ENCODE measurements around the gene TP53BP1. TPM values are rescaled to one million over a fixed set of nuclear protein-coding genes. Genes with fewer than 3 reads are reported as not detected.
A peak's percentile ranks its signal among the peaks of the same experiment; 100 is the strongest.

TP53BP1 gene
- total and polyA plus RNA-seq, 2 donors, result 17.5 to 29.8 TPM

GRCh38 chr15:43516185-43516584, 23.2 kb upstream of the TP53BP1 start:
- H3K4me3 ChIP-seq (ENCODE audit: low read length in 2 of 2), result peak overlapping the region in 1 of 2 donors; percentile 3
- no peaks in the 10 kb centered on the region for H3K27me3 ChIP-seq (ENCODE audit: control insufficient read depth in 2 of 2, insufficient read depth in 1 of 2, low read length in 1 of 2)
- peaks cover 8 to 10% of the 10 kb centered on the region in 2 donors for H3K36me3 ChIP-seq (ENCODE audit: control insufficient read depth in 2 of 2, insufficient read depth in 2 of 2, low read length in 1 of 2)
- WGBS, result 69% methylated on average over 5 of the region's 5 CpGs
- H3K27ac ChIP-seq (ENCODE audit: low read depth in 1 of 2, low read length in 1 of 2), result peak overlapping the region; percentile 3 to 48
- DNase-seq (ENCODE audit: low read depth in 6 of 9, low spot score in 9 of 9), result no peak
- H3K9me3 ChIP-seq (ENCODE audit: control insufficient read depth in 2 of 2, insufficient read depth in 1 of 2, low read length in 1 of 2), result no peaks in the 10 kb centered on the region
- H3K4me1 ChIP-seq (ENCODE audit: control insufficient read depth in 2 of 2, insufficient read depth in 2 of 2, low read length in 2 of 2), result peaks cover 56 to 83% of the 10 kb centered on the region in 2 donors

DNA sequence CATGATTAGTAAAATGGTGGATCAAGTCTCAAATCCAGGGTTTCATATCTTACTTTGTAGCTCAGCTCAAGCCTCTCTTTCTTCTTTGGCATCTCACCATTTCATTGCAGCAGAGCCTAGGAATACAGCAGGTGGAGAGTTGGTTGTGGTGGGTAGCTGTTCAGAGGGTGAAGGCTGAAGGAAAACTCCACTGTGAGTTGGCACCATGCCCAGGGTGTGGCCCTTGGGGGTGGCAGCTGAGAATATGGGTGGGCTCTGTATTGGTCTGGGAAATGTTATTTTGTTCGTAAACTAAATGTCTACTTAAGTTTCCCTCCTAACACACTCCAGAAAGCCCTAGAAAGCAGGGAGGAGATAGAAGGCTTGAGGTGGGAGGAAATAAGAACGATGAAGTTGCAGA, 22.8 kb upstream of the TP53BP1 start:
- 8% methylated on average over 2 of the region's 2 CpGs for WGBS
- peaks cover 57 to 86% of the 10 kb centered on the region in 2 donors for H3K4me1 ChIP-seq (ENCODE audit: control insufficient read depth in 2 of 2, insufficient read depth in 2 of 2, low read length in 2 of 2)
- DNase-seq (ENCODE audit: low read depth in 6 of 9, low spot score in 9 of 9), result no peak
- H3K27me3 ChIP-seq (ENCODE audit: control insufficient read depth in 2 of 2, insufficient read depth in 1 of 2, low read length in 1 of 2), result no peaks in the 10 kb centered on the region
- H3K4me3 ChIP-seq (ENCODE audit: low read length in 2 of 2), result no peak overlapping the region
- no peaks in the 10 kb centered on the region for H3K9me3 ChIP-seq (ENCODE audit: control insufficient read depth in 2 of 2, insufficient read depth in 1 of 2, low read length in 1 of 2)
- peak overlapping the region in 1 of 2 donors; percentile 48 for H3K27ac ChIP-seq (ENCODE audit: low read depth in 1 of 2, low read length in 1 of 2)
- peaks cover 3 to 5% of the 10 kb centered on the region in 2 donors for H3K36me3 ChIP-seq (ENCODE audit: control insufficient read depth in 2 of 2, insufficient read depth in 2 of 2, low read length in 1 of 2)

DNA sequence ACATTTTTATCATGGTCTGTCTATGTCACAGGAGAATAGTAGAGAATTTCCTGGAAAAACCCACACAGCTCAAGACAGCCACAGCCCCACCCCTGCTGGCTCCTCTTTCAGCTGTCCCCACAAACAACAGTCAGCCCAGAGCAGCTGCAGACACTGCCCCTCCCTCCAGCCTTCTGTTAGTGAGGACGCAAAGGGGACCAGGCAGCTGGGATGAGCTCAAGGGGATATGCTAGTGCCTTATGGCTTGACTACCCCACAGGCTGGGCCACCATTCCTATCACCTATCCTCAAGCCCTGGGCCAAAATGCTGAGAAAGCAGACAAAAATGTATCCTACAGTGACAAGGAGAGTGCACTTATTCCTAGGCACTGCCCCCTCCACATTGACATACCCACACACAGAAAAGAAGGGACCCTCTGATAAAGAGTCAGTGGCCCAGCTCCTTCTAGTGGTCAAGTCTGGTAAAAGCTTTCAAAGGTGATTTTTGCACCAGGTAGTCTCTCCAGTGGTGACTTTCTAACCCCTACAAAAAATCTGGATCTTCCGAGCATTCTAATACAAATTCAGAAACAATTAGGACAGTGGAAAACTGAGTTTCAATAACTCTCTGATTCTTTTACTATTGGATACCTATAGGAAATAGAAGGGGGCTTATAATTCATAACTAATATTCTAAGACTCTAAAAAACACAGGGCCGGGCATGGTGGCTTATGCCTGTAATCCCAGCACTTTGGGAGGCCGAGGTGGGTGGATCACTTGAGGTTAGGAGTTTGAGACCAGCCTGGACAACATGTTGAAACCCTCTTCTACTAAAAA, 21.5 kb upstream of the TP53BP1 start:
- peak in 2 of 9 donors; percentile 39 to 68 for DNase-seq (ENCODE audit: low read depth in 6 of 9, low spot score in 9 of 9)
- WGBS, result 68% methylated on average over 4 of the region's 4 CpGs
- Histone ChIP-seq H3K36me3 (ENCODE audit: control insufficient read depth in 2 of 2, insufficient read depth in 2 of 2, low read length in 1 of 2) (no peaks in the 10 kb centered on the region), H3K27me3 (ENCODE audit: control insufficient read depth in 2 of 2, insufficient read depth in 1 of 2, low read length in 1 of 2) (no peaks in the 10 kb centered on the region), H3K9me3 (ENCODE audit: control insufficient read depth in 2 of 2, insufficient read depth in 1 of 2, low read length in 1 of 2) (no peaks in the 10 kb centered on the region), H3K27ac (ENCODE audit: low read depth in 1 of 2, low read length in 1 of 2) (peak overlapping the region in 1 of 2 donors; percentile 76), H3K4me3 (ENCODE audit: low read length in 2 of 2) (no peak overlapping the region), H3K4me1 (ENCODE audit: control insufficient read depth in 2 of 2, insufficient read depth in 2 of 2, low read length in 2 of 2) (peaks cover 51 to 85% of the 10 kb centered on the region in 2 donors)

GRCh38 chr15:43513550-43513949, 20.6 kb upstream of the TP53BP1 start:
- Histone ChIP-seq H3K4me3 (ENCODE audit: low read length in 2 of 2) (no peak overlapping the region), H3K4me1 (ENCODE audit: control insufficient read depth in 2 of 2, insufficient read depth in 2 of 2, low read length in 2 of 2) (peaks cover 51 to 84% of the 10 kb centered on the region in 2 donors), H3K36me3 (ENCODE audit: control insufficient read depth in 2 of 2, insufficient read depth in 2 of 2, low read length in 1 of 2) (no peaks in the 10 kb centered on the region), H3K27me3 (ENCODE audit: control insufficient read depth in 2 of 2, insufficient read depth in 1 of 2, low read length in 1 of 2) (no peaks in the 10 kb centered on the region), H3K9me3 (ENCODE audit: control insufficient read depth in 2 of 2, insufficient read depth in 1 of 2, low read length in 1 of 2) (no peaks in the 10 kb centered on the region), H3K27ac (ENCODE audit: low read depth in 1 of 2, low read length in 1 of 2) (peak overlapping the region in 1 of 2 donors; percentile 76)
- no peak for DNase-seq (ENCODE audit: low read depth in 6 of 9, low spot score in 9 of 9)
- 84% methylated on average over 1 of the region's 1 CpG for WGBS

GRCh38 chr15:43511012-43511885, 18.3 kb upstream of the TP53BP1 start:
- no peaks in the 10 kb centered on the region for H3K9me3 ChIP-seq (ENCODE audit: control insufficient read depth in 2 of 2, insufficient read depth in 1 of 2, low read length in 1 of 2)
- peak overlapping the region; percentile 63 to 74 for H3K4me3 ChIP-seq (ENCODE audit: low read length in 2 of 2)
- WGBS, result 6% methylated on average over 39 of the region's 39 CpGs
- peak overlapping the region; percentile 62 to 95 for H3K27ac ChIP-seq (ENCODE audit: low read depth in 1 of 2, low read length in 1 of 2)
- peaks cover 41 to 66% of the 10 kb centered on the region in 2 donors for H3K4me1 ChIP-seq (ENCODE audit: control insufficient read depth in 2 of 2, insufficient read depth in 2 of 2, low read length in 2 of 2)
- DNase-seq (ENCODE audit: low read depth in 6 of 9, low spot score in 9 of 9), result peak in 1 of 9 donors; percentile 60
- no peaks in the 10 kb centered on the region for H3K27me3 ChIP-seq (ENCODE audit: control insufficient read depth in 2 of 2, insufficient read depth in 1 of 2, low read length in 1 of 2)
- no peaks in the 10 kb centered on the region for H3K36me3 ChIP-seq (ENCODE audit: control insufficient read depth in 2 of 2, insufficient read depth in 2 of 2, low read length in 1 of 2)

GRCh38 chr15:43510200-43511011, 17.4 kb upstream of the TP53BP1 start:
- no peaks in the 10 kb centered on the region for H3K9me3 ChIP-seq (ENCODE audit: control insufficient read depth in 2 of 2, insufficient read depth in 1 of 2, low read length in 1 of 2)
- H3K4me3 ChIP-seq (ENCODE audit: low read length in 2 of 2), result peak overlapping the region; percentile 63 to 74
- H3K36me3 ChIP-seq (ENCODE audit: control insufficient read depth in 2 of 2, insufficient read depth in 2 of 2, low read length in 1 of 2), result no peaks in the 10 kb centered on the region
- no peaks in the 10 kb centered on the region for H3K27me3 ChIP-seq (ENCODE audit: control insufficient read depth in 2 of 2, insufficient read depth in 1 of 2, low read length in 1 of 2)
- DNase-seq (ENCODE audit: low read depth in 6 of 9, low spot score in 9 of 9), result peak; percentile 87 to 97 (median 94)
- 1% methylated on average over 41 of the region's 41 CpGs for WGBS
- peak overlapping the region; percentile 91 to 95 for H3K27ac ChIP-seq (ENCODE audit: low read depth in 1 of 2, low read length in 1 of 2)
- peaks cover 33 to 59% of the 10 kb centered on the region in 2 donors for H3K4me1 ChIP-seq (ENCODE audit: control insufficient read depth in 2 of 2, insufficient read depth in 2 of 2, low read length in 2 of 2)

GRCh38 chr15:43509660-43510199, 16.8 kb upstream of the TP53BP1 start:
- peak overlapping the region; percentile 63 to 74 for H3K4me3 ChIP-seq (ENCODE audit: low read length in 2 of 2)
- H3K4me1 ChIP-seq (ENCODE audit: control insufficient read depth in 2 of 2, insufficient read depth in 2 of 2, low read length in 2 of 2), result peaks cover 27 to 52% of the 10 kb centered on the region in 2 donors
- DNase-seq (ENCODE audit: low read depth in 6 of 9, low spot score in 9 of 9), result no peak
- H3K27me3 ChIP-seq (ENCODE audit: control insufficient read depth in 2 of 2, insufficient read depth in 1 of 2, low read length in 1 of 2), result no peaks in the 10 kb centered on the region
- no peaks in the 10 kb centered on the region for H3K9me3 ChIP-seq (ENCODE audit: control insufficient read depth in 2 of 2, insufficient read depth in 1 of 2, low read length in 1 of 2)
- H3K36me3 ChIP-seq (ENCODE audit: control insufficient read depth in 2 of 2, insufficient read depth in 2 of 2, low read length in 1 of 2), result no peaks in the 10 kb centered on the region
- H3K27ac ChIP-seq (ENCODE audit: low read depth in 1 of 2, low read length in 1 of 2), result peak overlapping the region; percentile 58 to 95
- 68% methylated on average over 8 of the region's 8 CpGs for WGBS

GRCh38 chr15:43508991-43509659, 16.2 kb upstream of the TP53BP1 start:
- Histone ChIP-seq H3K27me3 (ENCODE audit: control insufficient read depth in 2 of 2, insufficient read depth in 1 of 2, low read length in 1 of 2) (no peaks in the 10 kb centered on the region), H3K27ac (ENCODE audit: low read depth in 1 of 2, low read length in 1 of 2) (peak overlapping the region; percentile 3 to 95), H3K4me1 (ENCODE audit: control insufficient read depth in 2 of 2, insufficient read depth in 2 of 2, low read length in 2 of 2) (peaks cover 23 to 47% of the 10 kb centered on the region in 2 donors), H3K9me3 (ENCODE audit: control insufficient read depth in 2 of 2, insufficient read depth in 1 of 2, low read length in 1 of 2) (no peaks in the 10 kb centered on the region), H3K4me3 (ENCODE audit: low read length in 2 of 2) (no peak overlapping the region), H3K36me3 (ENCODE audit: control insufficient read depth in 2 of 2, insufficient read depth in 2 of 2, low read length in 1 of 2) (no peaks in the 10 kb centered on the region)
- WGBS, result 86% methylated on average over 9 of the region's 9 CpGs
- no peak for DNase-seq (ENCODE audit: low read depth in 6 of 9, low spot score in 9 of 9)
